ENCODE results near the gene FZD1.

Gene FZD1

GRCh38 chr7:91242097-91242844 is 22.0 kb upstream of the FZD1 start:
- no peak overlapping the region for H3K27ac Mint-ChIP-seq
- H3K9me3 Mint-ChIP-seq = no peaks in the 10 kb centered on the region
- H3K4me1 Mint-ChIP-seq = peaks cover 13% of the 10 kb centered on the region
- no peak for DNase-seq
- no peaks in the 10 kb centered on the region for H3K27me3 Mint-ChIP-seq (ENCODE audit: low read depth, poor library complexity)
- no peak for TF ChIP-seq CTCF (IDR thresholded peaks at IDR 0.05)
- H3K4me3 Mint-ChIP-seq = no peak overlapping the region
- H3K36me3 Mint-ChIP-seq (ENCODE audit: low read depth) = no peaks in the 10 kb centered on the region

GRCh38 chr7:91243591-91244301 is 20.5 kb upstream of the FZD1 start:
- H3K27ac Mint-ChIP-seq = no peak overlapping the region
- H3K27me3 Mint-ChIP-seq (ENCODE audit: low read depth, poor library complexity) = peaks cover under 1% of the 10 kb centered on the region
- H3K4me3 Mint-ChIP-seq = no peak overlapping the region
- peaks cover 13% of the 10 kb centered on the region for H3K4me1 Mint-ChIP-seq
- TF ChIP-seq CTCF (IDR thresholded peaks at IDR 0.05) = no peak
- H3K9me3 Mint-ChIP-seq = no peaks in the 10 kb centered on the region
- DNase-seq = no peak
- H3K36me3 Mint-ChIP-seq (ENCODE audit: low read depth) = no peaks in the 10 kb centered on the region

- Mint-ChIP-seq H3K4me3 (no peak overlapping the region), H3K36me3 (ENCODE audit: low read depth) (no peaks in the 10 kb centered on the region), H3K4me1 (peaks cover 2% of the 10 kb centered on the region), H3K27me3 (ENCODE audit: low read depth, poor library complexity) (peaks cover 4% of the 10 kb centered on the region), H3K27ac (no peak overlapping the region), H3K9me3 (no peaks in the 10 kb centered on the region)
- no peak for TF ChIP-seq CTCF (IDR thresholded peaks at IDR 0.05)
- no peak for DNase-seq
Measured at GRCh38 chr7:91247500-91247899, 16.7 kb upstream of the FZD1 start.

- no peak overlapping the region for H3K27ac Mint-ChIP-seq
- no peak for DNase-seq
- peaks cover 6% of the 10 kb centered on the region for H3K9me3 Mint-ChIP-seq
- H3K36me3 Mint-ChIP-seq (ENCODE audit: low read depth) = no peaks in the 10 kb centered on the region
- H3K4me1 Mint-ChIP-seq = no peaks in the 10 kb centered on the region
- no peak for TF ChIP-seq CTCF (IDR thresholded peaks at IDR 0.05)
- H3K4me3 Mint-ChIP-seq = no peak overlapping the region
- H3K27me3 Mint-ChIP-seq (ENCODE audit: low read depth, poor library complexity) = peaks cover 4% of the 10 kb centered on the region
Measured at GRCh38 chr7:91248996-91249395, 15.2 kb upstream of the FZD1 start.

- no peaks in the 10 kb centered on the region for H3K4me1 Mint-ChIP-seq
- H3K36me3 Mint-ChIP-seq (ENCODE audit: low read depth) = no peaks in the 10 kb centered on the region
Measured at GRCh38 chr7:91249506-91250233, 14.6 kb upstream of the FZD1 start.

More at GRCh38 chr7:91249506-91250233, 14.6 kb upstream of the FZD1 start:
- no peak for DNase-seq
- Mint-ChIP-seq H3K9me3 (peaks cover 6% of the 10 kb centered on the region), H3K4me3 (no peak overlapping the region), H3K27ac (no peak overlapping the region), H3K27me3 (ENCODE audit: low read depth, poor library complexity) (peaks cover 4% of the 10 kb centered on the region)
- TF ChIP-seq CTCF (IDR thresholded peaks at IDR 0.05) = no peak
